GM23338 (cell line): ENCODE results near the gene ZNF283. TPM values are rescaled to one million over a fixed set of nuclear protein-coding genes. Genes with fewer than 3 reads are reported as not detected.

ENCODE experiments used
- ATAC-seq: fragments of 200-7000 bp; cut with Tn5 transposase; 3 replicates; pipeline ENCODE4 v1.9.1; 2020
- DNase-seq: peaks from one replicate; pipeline ENCODE4 v3.0.0-alpha.2; 2015; ENCODE audit warnings: low spot score
- H2AFZ ChIP-seq: fragments of 200-600 bp; sonication (generic); 2 replicates; pipeline ENCODE4 v1.8.0; 2016; ENCODE audit warnings: antibody characterized with exemption, mild to moderate bottlenecking, moderate library complexity
- H3F3A ChIP-seq: fragments of 200-600 bp; sonication (generic); replicated peaks from 2 replicates; pipeline ENCODE4 v1.8.0; 2017; ENCODE audit warnings: antibody characterized with exemption, mixed run types, low read depth
- H3K27ac ChIP-seq: fragments of 200-600 bp; sonication (generic); 2 replicates; pipeline ENCODE4 v1.6.1; 2016; ENCODE audit warnings: low read depth
- H3K27me3 ChIP-seq: fragments of 200-600 bp; sonication (generic); 2 replicates; pipeline ENCODE4 v1.8.0; 2016; ENCODE audit warnings: mild to moderate bottlenecking, mixed run types, moderate library complexity; ENCODE audit not compliant: insufficient read depth
- H3K36me3 ChIP-seq: fragments of 200-600 bp; sonication (generic); 2 replicates; pipeline ENCODE4 v1.8.0; 2016; ENCODE audit warnings: mild to moderate bottlenecking; ENCODE audit not compliant: insufficient read depth
- H3K4me1 ChIP-seq: fragments of 200-600 bp; sonication (generic); 2 replicates; pipeline ENCODE4 v1.8.0; 2016; ENCODE audit warnings: mild to moderate bottlenecking, moderate library complexity; ENCODE audit not compliant: insufficient read depth
- H3K4me2 ChIP-seq: fragments of 200-600 bp; sonication (generic); 2 replicates; pipeline ENCODE4 v1.7.1; 2017; ENCODE audit warnings: mixed run types
- H3K4me3 ChIP-seq: fragments of 200-600 bp; sonication (generic); 2 replicates; pipeline ENCODE4 v1.6.1; 2016; ENCODE audit warnings: mixed run types
- H3K79me2 ChIP-seq: fragments of 200-600 bp; sonication (generic); replicated peaks from 2 replicates; pipeline ENCODE4 v1.8.0; 2017; ENCODE audit warnings: mild to moderate bottlenecking; ENCODE audit not compliant: insufficient read depth
- H3K9me2 ChIP-seq: fragments of 200-600 bp; sonication (generic); 2 replicates; pipeline ENCODE4 v1.8.0; 2017; ENCODE audit not compliant: insufficient read depth
- H4K20me1 ChIP-seq: fragments of 200-600 bp; sonication (generic); replicated peaks from 2 replicates; pipeline ENCODE4 v1.8.0; 2017; ENCODE audit warnings: mild to moderate bottlenecking; ENCODE audit not compliant: insufficient read depth
- H3K27ac Mint-ChIP-seq: 2 replicates; pipeline ENCODE4 v1.8.0; 2020; ENCODE audit warnings: inconsistent platforms, mild to moderate bottlenecking, moderate library complexity, mixed read lengths
- H3K27me3 Mint-ChIP-seq: 3 replicates; pipeline ENCODE4 v1.8.0; 2022; ENCODE audit warnings: low read depth, mild to moderate bottlenecking, moderate library complexity, mixed read lengths, inconsistent platforms; ENCODE audit not compliant: insufficient read depth, poor library complexity
- H3K36me3 Mint-ChIP-seq: 3 replicates; pipeline ENCODE4 v1.8.0; 2021; ENCODE audit warnings: low read depth, mild to moderate bottlenecking, inconsistent platforms, moderate library complexity, mixed read lengths
- H3K4me1 Mint-ChIP-seq: 3 replicates; pipeline ENCODE4 v1.8.0; 2020; ENCODE audit warnings: mild to moderate bottlenecking, inconsistent platforms, mixed read lengths
- H3K4me3 Mint-ChIP-seq: 3 replicates; pipeline ENCODE4 v1.8.0; 2021; ENCODE audit warnings: moderate library complexity, mild to moderate bottlenecking, inconsistent platforms, mixed read lengths
- H3K9me3 Mint-ChIP-seq: 3 replicates; pipeline ENCODE4 v1.8.0; 2020; ENCODE audit warnings: moderate library complexity, mild to moderate bottlenecking, inconsistent platforms, mixed read lengths
- CREB1 ChIP-seq: fragments of 250-450 bp; sonication (Bioruptor Pico); IDR thresholded peaks from 2 replicates; pipeline ENCODE4 v1.5.0; 2020; ENCODE audit warnings: low read depth, mild to moderate bottlenecking, moderate library complexity
- EZH2phosphoT487 ChIP-seq: fragments of 200-600 bp; sonication (generic); IDR thresholded peaks from one replicate; pipeline ENCODE4 v1.8.1; 2018; ENCODE audit warnings: antibody characterized with exemption; ENCODE audit not compliant: unreplicated experiment
- ZNF462 ChIP-seq: fragments of 250-450 bp; sonication (Bioruptor Pico); IDR thresholded peaks from 2 replicates; pipeline ENCODE4 v1.5.0; 2020; ENCODE audit warnings: mild to moderate bottlenecking, moderate library complexity
- polyA plus RNA-seq: library from polyadenylated mRNA; unstranded; fragments of >200 nt; fragmentation: Nextera tagmentation; extraction: Ambion mirVana; gene quantifications from 2 replicates; pipeline ENCODE4 v1.2.1, GENCODE V29; 2016
- total RNA-seq: library from RNA; depleted of rRNA; stranded (reverse); fragments of >200 nt; shearing (Covaris generic); gene quantifications from 2 replicates; pipeline ENCODE4 v1.2.3, GENCODE V29; 2014
- TF ChIP-seq, protein P1 (sequence below): IDR thresholded peaks from one replicate; pipeline ENCODE4 v1.6.1; 2018; ENCODE audit warnings: antibody characterized with exemption; ENCODE audit not compliant: unreplicated experiment
- TF ChIP-seq, protein P2 (sequence below): IDR thresholded peaks from 2 replicates; pipeline ENCODE4 v1.6.1; 2016; ENCODE audit warnings: antibody characterized with exemption

The ZNF283 gene
- total and polyA plus RNA-seq, 2 experiments from 2014 or later, result 3.1 to 12.0 TPM

- no peak within 1 kb of the TSS for H3K27ac ChIP-seq
- Mint-ChIP-seq H3K36me3 (no peaks in the 10 kb centered on the region), H3K9me3 (no peaks in the 10 kb centered on the region), H3K4me3 (no peak within 1 kb of the TSS), H3K4me1 (no peaks in the 10 kb centered on the region; the same call in 1 of the 3 replicates), H3K27ac (no peak within 1 kb of the TSS), H3K27me3 (peaks cover 35% of the 10 kb centered on the region)
- H3K9me2 ChIP-seq, result 0 out of 2 replicates have a peak, but pooled peaks cover 4% of the 10 kb centered on the region
- H2AFZ ChIP-seq, result no peak within 1 kb of the TSS
- H3K27me3 ChIP-seq, result peaks cover 28% of the 10 kb centered on the region
- no peak within 1 kb of the TSS for H3K4me3 ChIP-seq
- H3F3A ChIP-seq, result no peaks in the 10 kb centered on the region
- no peaks in the 10 kb centered on the region for H4K20me1 ChIP-seq
- H3K36me3 ChIP-seq, result no peaks in the 10 kb centered on the region
- ATAC-seq (no peak), DNase-seq (no peak)
- no peaks in the 10 kb centered on the region for H3K79me2 ChIP-seq
- no peaks in the 10 kb centered on the region for H3K4me1 ChIP-seq
- TF ChIP-seq, protein P1, sequence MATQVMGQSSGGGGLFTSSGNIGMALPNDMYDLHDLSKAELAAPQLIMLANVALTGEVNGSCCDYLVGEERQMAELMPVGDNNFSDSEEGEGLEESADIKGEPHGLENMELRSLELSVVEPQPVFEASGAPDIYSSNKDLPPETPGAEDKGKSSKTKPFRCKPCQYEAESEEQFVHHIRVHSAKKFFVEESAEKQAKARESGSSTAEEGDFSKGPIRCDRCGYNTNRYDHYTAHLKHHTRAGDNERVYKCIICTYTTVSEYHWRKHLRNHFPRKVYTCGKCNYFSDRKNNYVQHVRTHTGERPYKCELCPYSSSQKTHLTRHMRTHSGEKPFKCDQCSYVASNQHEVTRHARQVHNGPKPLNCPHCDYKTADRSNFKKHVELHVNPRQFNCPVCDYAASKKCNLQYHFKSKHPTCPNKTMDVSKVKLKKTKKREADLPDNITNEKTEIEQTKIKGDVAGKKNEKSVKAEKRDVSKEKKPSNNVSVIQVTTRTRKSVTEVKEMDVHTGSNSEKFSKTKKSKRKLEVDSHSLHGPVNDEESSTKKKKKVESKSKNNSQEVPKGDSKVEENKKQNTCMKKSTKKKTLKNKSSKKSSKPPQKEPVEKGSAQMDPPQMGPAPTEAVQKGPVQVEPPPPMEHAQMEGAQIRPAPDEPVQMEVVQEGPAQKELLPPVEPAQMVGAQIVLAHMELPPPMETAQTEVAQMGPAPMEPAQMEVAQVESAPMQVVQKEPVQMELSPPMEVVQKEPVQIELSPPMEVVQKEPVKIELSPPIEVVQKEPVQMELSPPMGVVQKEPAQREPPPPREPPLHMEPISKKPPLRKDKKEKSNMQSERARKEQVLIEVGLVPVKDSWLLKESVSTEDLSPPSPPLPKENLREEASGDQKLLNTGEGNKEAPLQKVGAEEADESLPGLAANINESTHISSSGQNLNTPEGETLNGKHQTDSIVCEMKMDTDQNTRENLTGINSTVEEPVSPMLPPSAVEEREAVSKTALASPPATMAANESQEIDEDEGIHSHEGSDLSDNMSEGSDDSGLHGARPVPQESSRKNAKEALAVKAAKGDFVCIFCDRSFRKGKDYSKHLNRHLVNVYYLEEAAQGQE, result peak; percentile 51
- no peak for TF ChIP-seq EZH2phosphoT487
- H3K4me2 ChIP-seq, result no peak within 1 kb of the TSS
These were observed 24.7 kb upstream of the ZNF283 start, which contains the start of gene LYPD5 for GRCh38 chr19:43802216-43802951. Gene LYPD5, minus strand, starts transcription at chr19:43802447. Its CDS starts 67 bp downstream, at chr19:43802380.

DNA sequence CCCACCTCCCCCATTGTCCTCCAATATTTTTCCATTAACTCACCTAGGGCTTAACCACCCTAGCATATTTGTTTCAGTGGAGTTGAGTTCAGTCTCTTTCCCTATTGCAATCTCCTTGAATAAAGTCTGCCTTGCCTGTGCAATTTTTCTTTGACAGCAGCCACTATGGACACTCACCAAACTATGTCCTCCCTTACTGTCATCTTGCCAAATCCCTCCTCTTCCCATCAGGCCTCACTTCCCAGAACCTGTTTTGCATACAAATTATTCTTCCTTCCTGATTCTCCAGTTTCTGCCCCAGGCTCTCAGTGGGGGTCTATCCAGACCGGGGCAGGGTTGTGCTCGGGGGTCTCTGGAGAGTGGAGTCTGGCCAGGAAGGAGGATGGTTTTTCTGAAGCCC lies 22.7 kb upstream of the ZNF283 start:
- Histone ChIP-seq H3K4me3 (no peak overlapping the region), H3K27me3 (peaks cover 9% of the 10 kb centered on the region), H3K79me2 (no peaks in the 10 kb centered on the region), H3K27ac (no peak overlapping the region), H3K4me2 (no peak overlapping the region), H3F3A (no peaks in the 10 kb centered on the region), H2AFZ (no peak overlapping the region), H3K9me2 (0 out of 2 replicates have a peak, but pooled peaks cover 4% of the 10 kb centered on the region), H3K36me3 (no peaks in the 10 kb centered on the region), H3K4me1 (no peaks in the 10 kb centered on the region), H4K20me1 (no peaks in the 10 kb centered on the region)
- Mint-ChIP-seq H3K9me3 (no peaks in the 10 kb centered on the region), H3K27ac (no peak overlapping the region), H3K4me3 (no peak overlapping the region), H3K27me3 (peaks cover 20% of the 10 kb centered on the region), H3K4me1 (no peaks in the 10 kb centered on the region; the same call in 2 of the 3 replicates), H3K36me3 (no peaks in the 10 kb centered on the region)
- ATAC-seq (no peak), DNase-seq (no peak)
- TF ChIP-seq CREB1 (CRISPR knock-in tag) (no peak), ZNF462 (CRISPR knock-in tag) (no peak)
- TF ChIP-seq, protein P2, sequence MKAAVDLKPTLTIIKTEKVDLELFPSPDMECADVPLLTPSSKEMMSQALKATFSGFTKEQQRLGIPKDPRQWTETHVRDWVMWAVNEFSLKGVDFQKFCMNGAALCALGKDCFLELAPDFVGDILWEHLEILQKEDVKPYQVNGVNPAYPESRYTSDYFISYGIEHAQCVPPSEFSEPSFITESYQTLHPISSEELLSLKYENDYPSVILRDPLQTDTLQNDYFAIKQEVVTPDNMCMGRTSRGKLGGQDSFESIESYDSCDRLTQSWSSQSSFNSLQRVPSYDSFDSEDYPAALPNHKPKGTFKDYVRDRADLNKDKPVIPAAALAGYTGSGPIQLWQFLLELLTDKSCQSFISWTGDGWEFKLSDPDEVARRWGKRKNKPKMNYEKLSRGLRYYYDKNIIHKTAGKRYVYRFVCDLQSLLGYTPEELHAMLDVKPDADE, result no peak
